GM12864 (cell line): Measurements from ENCODE around the gene LY9.

Experiments
- DNase-seq: peaks from one replicate; pipeline ENCODE4 v3.0.0-alpha.2; 2011; ENCODE audit warnings: low read depth
- H3K4me3 ChIP-seq: 2 replicates; pipeline ENCODE4 v1.5.1; 2011; ENCODE audit warnings: mild to moderate bottlenecking, low read depth, low read length, control low read depth
- TF ChIP-seq, protein P1 (sequence below): IDR thresholded peaks from 2 replicates; pipeline ENCODE4 v1.5.1; 2011; ENCODE audit warnings: low read depth, mild to moderate bottlenecking, moderate library complexity, low read length, control low read depth, inconsistent platforms; ENCODE audit errors: missing control alignments

The LY9 gene

DNA sequence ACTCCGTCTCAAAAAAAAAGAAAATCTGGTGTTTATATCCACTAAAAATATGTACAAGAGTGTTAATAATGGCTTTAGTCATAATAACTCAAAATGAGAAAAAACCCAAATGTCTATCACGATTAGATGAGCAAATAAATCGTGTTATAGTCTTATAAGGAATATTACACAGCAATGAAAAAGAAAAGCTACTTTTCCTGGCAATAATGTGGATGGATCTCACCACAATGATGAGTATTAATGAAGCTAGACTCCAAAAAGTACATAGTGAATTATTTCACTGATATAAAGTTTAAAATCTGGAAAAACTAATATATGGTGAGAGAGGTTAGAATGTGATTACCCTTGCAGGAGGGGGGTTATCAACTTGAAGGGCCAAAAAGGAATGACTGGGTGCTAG is 57.0 kb downstream of the LY9 start:
- DNase-seq, result no peak
- H3K4me3 ChIP-seq, result no peak overlapping the region
- TF ChIP-seq, protein P1, sequence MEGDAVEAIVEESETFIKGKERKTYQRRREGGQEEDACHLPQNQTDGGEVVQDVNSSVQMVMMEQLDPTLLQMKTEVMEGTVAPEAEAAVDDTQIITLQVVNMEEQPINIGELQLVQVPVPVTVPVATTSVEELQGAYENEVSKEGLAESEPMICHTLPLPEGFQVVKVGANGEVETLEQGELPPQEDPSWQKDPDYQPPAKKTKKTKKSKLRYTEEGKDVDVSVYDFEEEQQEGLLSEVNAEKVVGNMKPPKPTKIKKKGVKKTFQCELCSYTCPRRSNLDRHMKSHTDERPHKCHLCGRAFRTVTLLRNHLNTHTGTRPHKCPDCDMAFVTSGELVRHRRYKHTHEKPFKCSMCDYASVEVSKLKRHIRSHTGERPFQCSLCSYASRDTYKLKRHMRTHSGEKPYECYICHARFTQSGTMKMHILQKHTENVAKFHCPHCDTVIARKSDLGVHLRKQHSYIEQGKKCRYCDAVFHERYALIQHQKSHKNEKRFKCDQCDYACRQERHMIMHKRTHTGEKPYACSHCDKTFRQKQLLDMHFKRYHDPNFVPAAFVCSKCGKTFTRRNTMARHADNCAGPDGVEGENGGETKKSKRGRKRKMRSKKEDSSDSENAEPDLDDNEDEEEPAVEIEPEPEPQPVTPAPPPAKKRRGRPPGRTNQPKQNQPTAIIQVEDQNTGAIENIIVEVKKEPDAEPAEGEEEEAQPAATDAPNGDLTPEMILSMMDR, result no peak

DNA sequence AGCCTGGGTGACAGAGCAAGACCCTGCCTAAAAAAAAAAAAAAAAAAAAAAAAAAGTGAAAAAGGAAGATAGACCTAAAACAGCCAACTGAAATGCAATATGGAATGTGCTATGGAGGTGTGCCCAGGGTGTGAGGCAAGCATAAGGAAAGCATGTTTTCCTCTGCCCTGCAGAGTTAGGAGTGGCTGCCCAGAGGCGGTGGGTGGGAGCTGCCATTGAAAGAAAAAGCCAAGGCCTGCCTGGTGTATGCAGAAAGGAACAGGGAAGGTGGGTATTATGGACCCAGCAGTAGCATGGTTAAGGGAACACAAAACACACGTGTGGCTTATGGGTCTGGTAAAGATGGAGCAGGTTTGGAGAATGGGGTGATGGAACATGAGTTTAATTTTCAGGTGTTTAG is 57.8 kb downstream of the LY9 start:
- TF ChIP-seq, protein P1, result no peak
- DNase-seq, result no peak
- H3K4me3 ChIP-seq, result no peak overlapping the region

DNA sequence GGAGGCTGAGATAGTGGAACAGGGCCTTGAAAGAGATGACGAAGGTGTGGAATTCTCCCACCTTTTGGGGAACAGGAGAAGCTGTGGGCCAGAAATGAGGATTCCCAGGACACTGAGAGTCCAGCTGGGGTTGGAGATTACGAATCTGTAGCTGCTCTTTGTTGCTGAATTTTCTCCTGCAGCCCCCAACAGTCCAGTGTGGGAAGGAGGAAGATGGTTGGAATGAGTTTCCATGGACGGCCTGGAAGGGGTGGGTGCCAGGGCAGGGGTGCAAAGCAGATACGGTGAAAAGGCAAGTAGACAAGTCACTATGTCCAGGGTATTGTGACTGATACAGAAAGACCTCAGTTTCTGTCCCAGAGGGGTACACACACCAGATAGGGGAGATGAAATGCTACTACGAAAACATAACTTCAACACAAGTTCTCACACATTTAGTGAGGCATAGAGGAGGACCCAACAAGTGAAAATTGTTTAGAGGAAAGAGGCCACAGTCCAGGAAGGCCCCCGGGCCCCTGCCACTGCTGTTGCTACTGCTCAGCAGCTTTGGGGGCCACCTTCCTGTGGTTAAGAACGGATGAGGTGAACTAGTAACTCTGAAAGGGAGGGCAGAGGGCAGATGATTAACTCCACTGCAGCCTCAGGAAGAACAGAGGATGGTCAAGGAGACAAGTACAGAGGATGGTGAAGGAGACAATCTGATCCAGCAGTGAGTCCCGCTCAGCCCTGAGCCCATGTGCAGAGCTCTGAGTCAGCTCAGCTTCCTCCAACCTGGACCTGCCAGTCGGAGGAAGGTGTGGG is 59.4 kb downstream of the LY9 start:
- H3K4me3 ChIP-seq, result no peak overlapping the region
- no peak for DNase-seq
- TF ChIP-seq, protein P1, result no peak

DNA sequence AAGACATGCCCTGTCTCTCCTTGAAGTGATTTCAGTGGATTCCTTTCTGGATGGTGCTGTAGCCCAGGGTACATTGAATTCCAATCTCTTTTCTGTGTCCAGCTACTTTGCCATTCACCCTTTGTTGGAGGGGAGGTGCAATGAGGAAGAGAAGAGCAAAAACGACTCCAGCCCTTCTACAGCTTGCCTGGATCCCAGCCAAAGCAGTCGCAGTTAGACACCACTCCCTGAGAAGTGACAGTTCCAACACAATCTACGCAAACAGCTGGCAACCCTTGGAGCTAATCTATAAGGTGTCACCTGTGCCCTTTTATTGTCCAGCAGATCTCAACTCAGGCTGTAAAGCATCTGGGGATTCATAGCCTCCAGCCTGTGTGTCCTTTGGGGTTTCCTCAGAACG is 62.1 kb downstream of the LY9 start:
- TF ChIP-seq, protein P1, result no peak
- no peak for DNase-seq
- no peak overlapping the region for H3K4me3 ChIP-seq

DNA sequence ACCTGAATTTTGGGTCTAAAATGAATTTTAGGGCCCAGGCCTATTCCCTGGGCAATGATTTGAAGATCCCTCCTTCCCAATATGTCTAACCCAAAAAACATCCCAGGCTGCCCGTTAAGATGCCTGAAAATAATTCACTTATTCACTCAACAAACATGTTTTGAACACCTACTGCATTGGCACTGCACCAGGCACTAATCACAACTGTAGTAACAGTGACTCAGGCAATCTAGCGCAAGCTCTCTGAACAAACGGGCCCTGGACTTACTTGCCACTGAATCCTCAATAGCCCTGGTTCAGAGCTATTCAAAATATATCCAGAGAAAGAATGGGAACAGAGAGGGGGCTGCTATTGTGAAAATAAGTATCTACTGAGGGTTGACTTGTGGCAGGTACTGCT is 62.5 kb downstream of the LY9 start:
- TF ChIP-seq, protein P1, result no peak
- no peak overlapping the region for H3K4me3 ChIP-seq
- no peak for DNase-seq

- TF ChIP-seq, protein P1, result no peak
- H3K4me3 ChIP-seq, result no peak overlapping the region
- DNase-seq, result no peak
Measured at GRCh38 chr1:160859166-160859565, 63.2 kb downstream of the LY9 start.

GRCh38 chr1:160860840-160861505 is 65.0 kb downstream of the LY9 start:
- no peak overlapping the region for H3K4me3 ChIP-seq
- DNase-seq, result no peak
- TF ChIP-seq, protein P1, result no peak
